H1 (cell line): ENCODE results near the gene FGFR2. TPM values are rescaled to one million over a fixed set of nuclear protein-coding genes. Genes with fewer than 3 reads are reported as not detected.

Source experiments
- BCL11A ChIP-seq, 2 experiments: IDR thresholded peaks; one replicate each; pipeline ENCODE4 v1.6.1; 2011; ENCODE audit warnings: low read depth in 2 of 2, low read length in 2 of 2, mild to moderate bottlenecking in 2 of 2
- GTF2F1 ChIP-seq: IDR thresholded peaks from 2 replicates; pipeline ENCODE4 v1.6.1; 2012; ENCODE audit warnings: low read depth, low read length, improper control_type of control experiment, borderline replicate concordance
- KDM1A ChIP-seq: fragments of 200-600, 300-600 bp; sonication (generic); IDR thresholded peaks from 2 replicates; pipeline ENCODE4 v1.7.1; 2016; ENCODE audit warnings: mild to moderate bottlenecking, low read length, borderline replicate concordance
- POLR2A ChIP-seq, 2 experiments: IDR thresholded peaks; 1 replicate in 1 of 2; 2 replicates in 1 of 2; pipeline ENCODE4 v1.6.1; 2011; ENCODE audit warnings: low read depth in 2 of 2, low read length in 2 of 2, mild to moderate bottlenecking in 2 of 2; ENCODE audit errors: control extremely low read depth in 1 of 2
- RNF2 ChIP-seq: fragments of 200-900, 300-1000 bp; sonication (generic); IDR thresholded peaks from 2 replicates; pipeline ENCODE4 v1.7.1; 2016; ENCODE audit warnings: borderline replicate concordance, low read depth, mild to moderate bottlenecking, antibody characterized with exemption, low read length; ENCODE audit not compliant: poor library complexity, severe bottlenecking; ENCODE audit errors: missing control alignments
- polyA plus RNA-seq, 7 experiments: library from polyadenylated mRNA; depleted of rRNA in 3 of 7; stranded (reverse) in 5 of 7; unstranded in 2 of 7; fragments of >200 nt in 5 of 7; fragments of 200-250 nt in 2 of 7; gene quantifications; 1 replicate in 5 of 7; 2 replicates in 1 of 7; 4 replicates in 1 of 7; pipeline versions ENCODE4 v1.2.1 to v1.2.3, GENCODE V29; 2011 to 2013; ENCODE audit warnings: missing spikeins in 2 of 7, mixed read lengths in 2 of 7
- total RNA-seq: library from RNA; stranded (reverse); fragmentation: NEBNext Ultra II Directional; extraction: Animal tissue kit (Norgen Biotek cat#: 25700); gene quantifications from 2 replicates; pipeline ENCODE4 v1.2.1, GENCODE V29; 2021

FGFR2 gene
- total and polyA plus RNA-seq, 2 of the 8 experiments (the other 6 are each of a cell fraction or from before 2014, with no cell fraction given) = 50.2 to 81.2 TPM

DNA sequence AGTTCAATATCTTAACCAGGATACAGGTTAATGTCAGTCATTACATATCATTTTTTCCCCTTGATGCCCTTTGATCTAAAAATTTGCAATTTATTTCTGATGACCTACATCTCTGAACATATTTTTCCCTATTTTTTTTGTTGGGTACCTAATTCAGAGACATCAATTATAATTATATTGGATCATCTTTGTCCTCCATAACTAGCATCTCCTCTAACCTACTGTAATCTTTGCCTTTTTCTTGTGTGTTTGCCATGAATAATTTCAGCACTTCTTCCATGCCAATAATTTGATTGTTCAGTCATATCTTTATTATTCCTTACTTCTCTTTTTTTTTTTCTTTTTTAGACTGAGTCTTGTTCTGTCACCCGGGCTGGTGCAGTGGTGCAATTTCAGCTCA, 39.2 kb upstream of the FGFR2 start (continued):
- no peak for TF ChIP-seq RNF2
- no peak for TF ChIP-seq GTF2F1
- TF ChIP-seq POLR2A (IDR thresholded peaks at IDR 0.05; ENCODE audit: control extremely low read depth in 1 of 2, low read depth in 2 of 2, low read length in 2 of 2) = no peak
- TF ChIP-seq KDM1A = no peak
- no peak for TF ChIP-seq BCL11A (IDR thresholded peaks at IDR 0.05; ENCODE audit: low read depth in 2 of 2, low read length in 2 of 2)
- TF ChIP-seq, all 59 proteins: peak for 0
